K562 (cell line): ENCODE data around the gene CNOT10. TPM values are rescaled to one million over a fixed set of nuclear protein-coding genes. Genes with fewer than 3 reads are reported as not detected.
A peak's percentile ranks its signal among the peaks of the same experiment; 100 is the strongest.

Source experiments
- ATAC-seq: fragments of 200-7000 bp; cut with Tn5 transposase; 3 replicates; pipeline ENCODE4 v1.9.1; 2020; ENCODE audit warnings: moderate library complexity
- BruUV-seq: library from RNA; stranded (reverse); fragments of 400-500 nt; replicated peaks from 2 replicates; lab custom pipeline; 2021; lab: Mats Ljungman, UMichigan
- CTCF ChIA-PET: fragments of 300-600 bp; formaldehyde crosslinking; extraction: SDS; loops from one replicate; lab custom pipeline; 2021; ENCODE audit warnings: low intra/inter-chr PET ratio; lab: Yijun Ruan, JAX
- POLR2A ChIA-PET: fragments of 300-600, 350-650 bp; sonication (Branson Sonifier 250); formaldehyde crosslinking; extraction: SDS; loops from one replicate; lab custom pipeline; 2021; ENCODE audit warnings: antibody characterized with exemption, inconsistent platforms; lab: Yijun Ruan, JAX
- DNase-seq, 4 experiments: peaks; one replicate each; pipeline versions ENCODE4 v3.0.0 to v3.0.0-alpha.2; 2011 to 2018; ENCODE audit warnings: low spot score in 3 of 4, mixed read lengths in 3 of 4; ENCODE audit errors: extremely low read depth in 1 of 4
- FAIRE-seq: peaks from 2 replicates; lab custom pipeline; 2011; peaks lifted over from hg19 to GRCh38; lab: Jason Lieb, UNC
- H2AFZ ChIP-seq: 2 replicates; pipeline ENCODE4 v1.6.0; 2011; ENCODE audit warnings: low read depth, low read length, control low read depth, inconsistent platforms
- H3K27ac ChIP-seq: fragments of 200-600 bp; 3 replicates; pipeline ENCODE4 v1.8.0; 2011; ENCODE audit warnings: low read depth, mild to moderate bottlenecking, control low read depth, inconsistent platforms, low read length, moderate library complexity, mixed read lengths; ENCODE audit errors: extremely low read depth
- H3K27me3 ChIP-seq, 2 experiments: fragments of 300-600 bp in 1 of 2; 2 replicates in 1 of 2; 3 replicates in 1 of 2; pipeline versions ENCODE4 v1.6.0 to v1.8.0; 2011; ENCODE audit warnings: inconsistent platforms in 2 of 2, low read length in 2 of 2, mild to moderate bottlenecking in 1 of 2, mixed read lengths in 1 of 2, moderate library complexity in 1 of 2; ENCODE audit not compliant: control insufficient read depth in 2 of 2, insufficient read depth in 2 of 2
- H3K36me3 ChIP-seq: fragments of 300-600 bp; 3 replicates; pipeline ENCODE4 v1.8.0; 2011; ENCODE audit warnings: mild to moderate bottlenecking, low read length, inconsistent platforms; ENCODE audit not compliant: control insufficient read depth, insufficient read depth
- H3K4me1 ChIP-seq, 2 experiments: fragments of 200-600 bp in 1 of 2; replicated peaks in 1 of 2; 2 replicates in 1 of 2; 3 replicates in 1 of 2; pipeline versions ENCODE4 v1.5.1 to v1.8.0; 2011; ENCODE audit warnings: inconsistent platforms in 2 of 2, low read length in 2 of 2, mild to moderate bottlenecking in 1 of 2, mixed read lengths in 1 of 2, moderate library complexity in 1 of 2; ENCODE audit not compliant: control insufficient read depth in 2 of 2, insufficient read depth in 2 of 2
- H3K4me2 ChIP-seq: 2 replicates; pipeline ENCODE4 v1.6.1; 2011; ENCODE audit warnings: low read length, control low read depth, inconsistent platforms, mixed read lengths; ENCODE audit not compliant: insufficient read depth
- H3K4me3 ChIP-seq: fragments of 200-600 bp; sonication (generic), shearing (Covaris generic); 2 replicates; pipeline ENCODE4 v1.5.1; 2016; ENCODE audit warnings: control low read depth, inconsistent platforms
- H3K79me2 ChIP-seq: fragments of 200-600 bp; 3 replicates; pipeline ENCODE4 v1.8.0; 2011; ENCODE audit warnings: low read length, inconsistent platforms; ENCODE audit not compliant: control insufficient read depth, insufficient read depth
- H3K9ac ChIP-seq, 2 experiments: 2 replicates each; pipeline versions ENCODE4 v1.6.0 to v1.6.1; 2011; ENCODE audit warnings: low read depth in 2 of 2, low read length in 2 of 2, control low read depth in 1 of 2, inconsistent platforms in 1 of 2, mild to moderate bottlenecking in 1 of 2, mixed read lengths in 1 of 2; ENCODE audit not compliant: insufficient read depth in 1 of 2
- H3K9me1 ChIP-seq: one replicate; pipeline ENCODE4 v1.6.0; 2011; ENCODE audit warnings: inconsistent platforms, mild to moderate bottlenecking, low read length, moderate library complexity; ENCODE audit not compliant: control insufficient read depth, insufficient read depth
- H3K9me3 ChIP-seq: replicated peaks from 2 replicates; pipeline ENCODE4 v1.5.1; 2011; ENCODE audit warnings: low read depth, low read length, inconsistent platforms; ENCODE audit not compliant: control insufficient read depth, insufficient read depth
- H4K20me1 ChIP-seq: replicated peaks from 2 replicates; pipeline ENCODE4 v1.6.1; 2011; ENCODE audit warnings: low read length, inconsistent platforms, mixed read lengths; ENCODE audit not compliant: control insufficient read depth, insufficient read depth
- ARHGAP35 ChIP-seq: fragments of 450-650 bp; IDR thresholded peaks from 2 replicates; pipeline ENCODE4 v1.6.1; 2018; ENCODE audit not compliant: partially characterized antibody
- ATF3 ChIP-seq, 2 experiments: fragments of 450-650 bp in 1 of 2; sonication (generic) in 1 of 2; formaldehyde crosslinking in 1 of 2; IDR thresholded peaks in 1 of 2; conservative IDR thresholded peaks in 1 of 2; 2 replicates each; pipeline versions ENCODE4 v1.6.1 to v1.8.1; 2016 to 2023; ENCODE audit warnings: mild to moderate bottlenecking in 2 of 2, moderate library complexity in 2 of 2, inconsistent platforms in 1 of 2, missing genetic modification reagents in 1 of 2
- CEBPB ChIP-seq: fragments of 450-650 bp; IDR thresholded peaks from 2 replicates; pipeline ENCODE4 v1.6.1; 2016; ENCODE audit warnings: missing genetic modification characterization, missing compliant biosample characterization
- CEBPG ChIP-seq, 3 experiments: fragments of 200-800 bp in 1 of 3; sonication (Bioruptor generic) in 1 of 3; sonication (generic) in 1 of 3; formaldehyde crosslinking in 1 of 3; IDR thresholded peaks in 2 of 3; conservative IDR thresholded peaks in 1 of 3; 2 replicates each; pipeline versions ENCODE4 v1.6.1 to v1.8.0; 2016 to 2022; ENCODE audit warnings: missing compliant biosample characterization in 2 of 3, missing genetic modification characterization in 2 of 3, mild to moderate bottlenecking in 1 of 3, missing genetic modification reagents in 1 of 3
- FOXK2 ChIP-seq, 2 experiments: fragments of 450-650 bp; IDR thresholded peaks in 1 of 2; conservative IDR thresholded peaks in 1 of 2; 2 replicates each; pipeline ENCODE4 v1.6.1; 2016; ENCODE audit warnings: low read depth in 2 of 2, mild to moderate bottlenecking in 1 of 2
- IFI16 ChIP-seq: fragments of 250-450 bp; sonication (Bioruptor Pico); IDR thresholded peaks from 2 replicates; pipeline ENCODE4 v2.1.2; 2022; ENCODE audit warnings: mild to moderate bottlenecking, inconsistent platforms
- KAT2B ChIP-seq: IDR thresholded peaks from one replicate; pipeline ENCODE4 v1.6.1; 2012; ENCODE audit warnings: low read depth, mild to moderate bottlenecking, control low read depth, inconsistent platforms, low read length, moderate library complexity
- KLF1 ChIP-seq: fragments of 450-650 bp; IDR thresholded peaks from 2 replicates; pipeline ENCODE4 v1.6.1; 2016; ENCODE audit warnings: missing genetic modification characterization, missing compliant biosample characterization
- NFIC ChIP-seq: fragments of 450-650 bp; IDR thresholded peaks from 2 replicates; pipeline ENCODE4 v1.6.1; 2017; ENCODE audit warnings: mild to moderate bottlenecking, inconsistent platforms
- POLR2AphosphoS5 ChIP-seq: IDR thresholded peaks from 2 replicates; pipeline ENCODE4 v1.6.1; 2011; ENCODE audit warnings: mild to moderate bottlenecking, low read depth, low read length, moderate library complexity; ENCODE audit not compliant: control insufficient read depth, insufficient read depth
- RAD51 ChIP-seq: fragments of 450-650 bp; IDR thresholded peaks from 2 replicates; pipeline ENCODE4 v1.7.1; 2016; ENCODE audit warnings: low read depth, mild to moderate bottlenecking, borderline replicate concordance
- TARDBP ChIP-seq: fragments of 450-650 bp; IDR thresholded peaks from 2 replicates; pipeline ENCODE4 v1.6.1; 2016
- TCF7 ChIP-seq: sonication (generic); IDR thresholded peaks from 2 replicates; pipeline ENCODE4 v1.6.1; 2016; ENCODE audit warnings: antibody characterized with exemption, borderline replicate concordance
- WHSC1 ChIP-seq: IDR thresholded peaks from one replicate; pipeline ENCODE4 v1.6.1; 2012; ENCODE audit warnings: low read length, control low read depth, inconsistent platforms
- XRCC5 ChIP-seq: fragments of 200-400 bp; formaldehyde crosslinking; IDR thresholded peaks from 2 replicates; pipeline ENCODE4 v1.6.1; 2017; ENCODE audit warnings: low read depth, mild to moderate bottlenecking, low read length
- ZFP1 ChIP-seq: fragments of 450-650 bp; formaldehyde crosslinking; IDR thresholded peaks from 2 replicates; pipeline ENCODE4 v1.4.0; 2020; ENCODE audit warnings: mild to moderate bottlenecking, mixed read lengths
- ZNF274 ChIP-seq: IDR thresholded peaks from 2 replicates; pipeline ENCODE4 v1.6.1; 2011; ENCODE audit warnings: low read depth, mild to moderate bottlenecking, low read length, moderate library complexity, borderline replicate concordance
- ZNF277 ChIP-seq: fragments of 250-450 bp; sonication (Bioruptor Pico); IDR thresholded peaks from 2 replicates; pipeline ENCODE4 v1.8.0; 2022; ENCODE audit warnings: inconsistent platforms, mild to moderate bottlenecking, moderate library complexity, borderline replicate concordance
- ZNF280B ChIP-seq: fragments of 250-450 bp; sonication (Bioruptor Pico); IDR thresholded peaks from 2 replicates; pipeline ENCODE4 v1.5.1; 2021; ENCODE audit warnings: mild to moderate bottlenecking
- ZNF324 ChIP-seq: fragments of 250-450 bp; sonication (Bioruptor Pico); IDR thresholded peaks from 2 replicates; pipeline ENCODE4 v1.4.0; 2020; ENCODE audit warnings: mild to moderate bottlenecking
- ZNF77 ChIP-seq: fragments of 250-450 bp; sonication (Bioruptor Pico); IDR thresholded peaks from 2 replicates; pipeline ENCODE4 v1.5.0; 2020
- WGBS: fragments of 100-300 bp; shearing (Covaris generic); methylation state at CpG from one replicate; pipeline ENCODE4 v1.1.6; 2016; ENCODE audit warnings: low coverage, mixed read lengths; ENCODE audit not compliant: insufficient coverage; ENCODE audit errors: missing lambda C conversion rate; 5-methylcytosine and 5-hydroxymethylcytosine counted together
- in situ Hi-C: fragments of 300-500 bp; cut with MboI; formaldehyde crosslinking; loops from 4 replicates; pipeline ENCODE4 v1.15.0; 2018; ENCODE audit warnings: inconsistent platforms, mixed read lengths
- intact Hi-C: fragments of 100-400 bp; cut with micrococcal nuclease; formaldehyde crosslinking; loops from 2 replicates; pipeline ENCODE4 v1.14.2; 2022
- polyA plus RNA-seq, 8 experiments: library from polyadenylated mRNA; depleted of rRNA in 4 of 8; stranded (reverse) in 5 of 8; unstranded in 3 of 8; fragments of >200 nt; fragmentation: Nextera tagmentation in 2 of 8; fragmentation: Illumina TruSeq in 1 of 8; extraction: Ambion mirVana in 2 of 8; extraction: Trizol in 1 of 8; gene quantifications; 2 replicates each; pipeline versions ENCODE4 v1.2.1 to v1.2.3, GENCODE V29; 2011 to 2014; ENCODE audit warnings: inconsistent platforms in 1 of 8, missing spikeins in 1 of 8
- total RNA-seq, 7 experiments: library from RNA; depleted of rRNA in 6 of 7; stranded (reverse); fragments of >200 nt in 6 of 7; fragmentation: Illumina TruSeq in 2 of 7; extraction: Trizol in 2 of 7; gene quantifications; 2 replicates each; pipeline versions ENCODE4 v1.2.1 to v1.2.3, GENCODE V29; 2011 to 2021; ENCODE audit warnings: low replicate concordance in 1 of 7

Gene CNOT10
- total and polyA plus RNA-seq, 9 of the 15 experiments (the other 6 are each of a cell fraction or from before 2014, with no cell fraction given), result 35.7 to 114 (median 81.9) TPM

- CTCF ChIA-PET, result no interaction called here
- H3K27ac ChIP-seq, result no peak overlapping the region
- no peak for DNase-seq
- H3K9me1 ChIP-seq, result no peaks in the 10 kb centered on the region
- no peaks in the 10 kb centered on the region for H3K9me3 ChIP-seq
- no TSS peak for BruUV-seq
- in situ Hi-C loops, result no loop called here
- no peak overlapping the region for H3K4me2 ChIP-seq
- no peaks in the 10 kb centered on the region for H3K36me3 ChIP-seq
- H3K4me3 ChIP-seq, result no peak overlapping the region
- H3K4me1 ChIP-seq, result no peaks in the 10 kb centered on the region
- peaks cover 16 to 20% of the 10 kb centered on the region in 2 experiments; a peak in 3 of 5 replicates for H3K27me3 ChIP-seq
- no peak for FAIRE-seq
- ATAC-seq, result no peak
- H2AFZ ChIP-seq, result no peak overlapping the region
- H3K9ac ChIP-seq, result no peak overlapping the region
- POLR2A ChIA-PET, result interaction anchor here (0.6 to 1.3 kb wide), 2 partner anchors 12 to 525 kb away, joined by 3 read pairs; no protein-coding TSS in a partner anchor
- no peaks in the 10 kb centered on the region for H3K79me2 ChIP-seq
- intact Hi-C loops, result loop anchor here (10.0 kb wide), 3 partner anchors 274 to 486 kb away; no protein-coding TSS in a partner anchor
- 23% methylated on average over 3 of the region's 3 CpGs for WGBS
- no peaks in the 10 kb centered on the region for H4K20me1 ChIP-seq
- 0 out of 2 replicates have a peak, but pooled peaks have one; percentile 18 for TF ChIP-seq CEBPG (CRISPR knock-in tag; IDR thresholded peaks at IDR 0.05)
- TF ChIP-seq CEBPG (tag; conservative IDR thresholded peaks at IDR 0.05 in 1 of 2, IDR thresholded peaks at IDR 0.05 in 1 of 2), result peak; percentile 50 to 66; a peak in 2 of 4 replicates
- TF ChIP-seq KAT2B, result no peak
- no peak for TF ChIP-seq ZNF277
- TF ChIP-seq ZNF77, result no peak
- TF ChIP-seq ATF3 (IDR thresholded peaks at IDR 0.05), result peak; percentile 68
- TF ChIP-seq ATF3 (CRISPR knock-in tag; conservative IDR thresholded peaks at IDR 0.05), result no peak
- no peak for TF ChIP-seq NFIC
- no peak for TF ChIP-seq ARHGAP35
- TF ChIP-seq ZNF274, result no peak
- TF ChIP-seq WHSC1, result no peak
- no peak for TF ChIP-seq IFI16 (CRISPR knock-in tag)
- TF ChIP-seq KLF1, result no peak
- TF ChIP-seq ZNF324, result no peak
- TF ChIP-seq RAD51, result no peak
- TF ChIP-seq CEBPB (tag), result peak; percentile 81
- TF ChIP-seq ZFP1 (CRISPR knock-in tag), result no peak
- no peak for TF ChIP-seq POLR2AphosphoS5
- no peak for TF ChIP-seq XRCC5
- TF ChIP-seq TARDBP, result no peak
- TF ChIP-seq TCF7, result no peak
- no peak for TF ChIP-seq FOXK2 (conservative IDR thresholded peaks at IDR 0.05 in 1 of 2, IDR thresholded peaks at IDR 0.05 in 1 of 2; ENCODE audit: low read depth in 2 of 2)
- TF ChIP-seq ZNF280B (CRISPR knock-in tag), result no peak
Observed at GRCh38 chr3:32660634-32661033, 24.4 kb upstream of the CNOT10 start.
